DMS79 (cell line): ENCODE measurements around the gene NCOA7.

Experiments
- DNase-seq: peaks from one replicate; lab custom pipeline; 2025; lab: John Stamatoyannopoulos, UW

Gene NCOA7

DNA sequence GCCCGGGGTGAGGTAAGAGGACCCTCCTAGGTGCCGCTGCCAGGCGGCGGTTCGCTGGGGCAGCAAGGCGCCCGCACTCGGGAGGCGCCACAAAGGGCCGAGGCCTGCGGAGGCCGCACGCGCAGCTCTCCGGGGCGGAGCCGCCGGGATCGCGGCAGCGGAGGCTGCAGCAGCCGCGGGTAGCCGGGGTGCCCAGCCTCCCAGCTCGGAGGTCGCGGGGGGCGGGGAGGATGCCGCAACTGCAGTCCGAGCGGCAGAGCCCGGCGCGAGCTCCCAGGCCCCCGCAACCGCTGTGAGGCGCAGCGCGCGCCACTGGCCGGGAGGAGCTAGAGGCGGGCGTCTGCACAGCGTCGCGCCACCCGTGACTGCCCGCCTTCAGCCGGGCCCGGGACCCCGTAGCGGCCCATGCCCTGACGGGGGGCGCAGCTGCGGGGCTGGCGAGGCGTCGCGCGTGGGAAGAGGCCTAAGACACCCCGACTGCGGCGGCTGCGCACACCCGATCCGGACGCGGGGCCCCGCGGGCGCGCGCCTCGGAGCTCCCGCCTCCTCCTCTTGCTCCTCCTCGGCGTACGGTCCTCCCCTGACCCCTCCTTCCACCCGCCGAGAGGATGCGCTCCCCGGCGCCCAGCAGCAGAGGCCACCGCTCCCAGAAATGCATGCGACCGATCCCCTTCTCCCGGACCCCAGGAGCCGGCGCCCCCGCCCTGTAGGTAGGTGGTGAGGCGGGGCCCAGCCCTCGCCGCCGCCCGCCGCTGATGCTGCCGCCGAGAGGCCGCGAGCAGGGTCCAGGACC lies at the start of gene NCOA7:
Gene NCOA7, plus strand, starts transcription at position 603 of the 793 bp plus-strand sequence. CDS start 24,395 bp downstream, outside the sequence.
- DNase-seq, result peak; percentile 57

DNA sequence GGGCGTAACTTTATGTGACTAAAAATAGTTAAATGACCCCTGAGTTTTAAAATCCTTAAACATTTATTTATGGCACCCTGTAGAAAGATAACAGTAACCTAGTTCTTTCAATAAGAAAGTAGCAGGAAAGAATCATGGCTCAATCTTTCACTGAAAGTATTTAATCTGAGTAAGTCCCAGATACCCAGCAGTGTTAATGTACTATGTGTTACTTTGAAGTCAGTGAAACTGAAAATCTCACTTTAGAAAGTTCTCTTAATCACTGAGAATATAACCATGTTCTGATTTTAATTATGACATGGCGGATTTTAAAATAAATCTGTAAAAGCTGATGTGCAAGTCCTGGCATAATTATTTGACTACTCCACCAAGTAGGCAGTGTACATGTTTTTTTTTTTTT lies 49.4 kb upstream of the NCOA7 start:
- no peak for DNase-seq

DNA sequence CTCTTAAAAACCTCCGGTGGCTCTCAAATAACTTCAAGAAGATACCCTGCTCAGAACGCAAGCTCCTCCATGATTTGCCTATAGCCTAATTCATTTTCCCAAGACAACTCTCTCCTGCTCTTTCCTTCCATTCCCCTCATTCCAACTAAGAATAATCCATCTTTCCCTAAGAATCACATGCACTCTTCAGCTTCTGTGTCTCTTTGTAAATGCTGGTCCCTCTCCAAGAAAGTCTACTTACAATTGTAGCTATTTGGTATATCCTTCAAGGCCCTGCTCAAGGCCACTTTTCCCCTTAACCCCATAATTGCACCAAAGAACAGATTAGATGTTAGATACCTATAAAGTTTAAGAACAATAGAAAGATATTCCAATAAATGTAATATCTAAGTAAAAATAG lies 48.7 kb upstream of the NCOA7 start:
- no peak for DNase-seq

DNA sequence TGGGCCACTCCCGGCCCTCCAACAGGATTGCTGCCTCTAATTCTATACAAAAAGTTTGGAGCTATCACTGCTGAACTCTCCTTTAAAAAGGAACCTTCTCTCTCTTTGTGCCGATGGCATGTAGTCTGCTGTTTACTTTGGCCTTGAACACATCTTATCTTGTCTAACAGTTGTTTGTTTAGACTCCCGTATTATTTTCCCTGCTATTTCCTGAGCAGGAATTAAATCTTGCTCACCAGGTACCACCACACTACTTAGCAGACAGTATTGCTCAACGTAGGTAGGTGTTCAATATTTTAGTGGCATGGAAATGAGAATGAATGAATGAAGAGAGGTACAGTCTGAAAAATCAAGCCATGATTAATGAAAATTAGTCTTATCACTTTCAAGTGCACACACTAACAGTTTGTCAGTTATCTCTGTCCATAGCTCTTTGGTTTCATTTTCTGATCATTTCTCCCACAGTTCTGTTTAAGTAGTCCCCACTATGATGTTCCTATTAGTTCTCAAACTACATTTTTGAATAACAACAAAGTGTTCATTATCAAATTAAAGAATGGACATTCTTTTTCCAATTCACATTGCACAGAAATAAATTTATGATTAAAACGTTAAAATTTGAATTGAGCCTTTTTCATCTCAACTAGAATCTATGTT lies 48.2 kb upstream of the NCOA7 start:
- no peak for DNase-seq

- DNase-seq, result no peak
These were observed 47.2 kb upstream of the NCOA7 start for GRCh38 chr6:125743604-125744003.

DNA sequence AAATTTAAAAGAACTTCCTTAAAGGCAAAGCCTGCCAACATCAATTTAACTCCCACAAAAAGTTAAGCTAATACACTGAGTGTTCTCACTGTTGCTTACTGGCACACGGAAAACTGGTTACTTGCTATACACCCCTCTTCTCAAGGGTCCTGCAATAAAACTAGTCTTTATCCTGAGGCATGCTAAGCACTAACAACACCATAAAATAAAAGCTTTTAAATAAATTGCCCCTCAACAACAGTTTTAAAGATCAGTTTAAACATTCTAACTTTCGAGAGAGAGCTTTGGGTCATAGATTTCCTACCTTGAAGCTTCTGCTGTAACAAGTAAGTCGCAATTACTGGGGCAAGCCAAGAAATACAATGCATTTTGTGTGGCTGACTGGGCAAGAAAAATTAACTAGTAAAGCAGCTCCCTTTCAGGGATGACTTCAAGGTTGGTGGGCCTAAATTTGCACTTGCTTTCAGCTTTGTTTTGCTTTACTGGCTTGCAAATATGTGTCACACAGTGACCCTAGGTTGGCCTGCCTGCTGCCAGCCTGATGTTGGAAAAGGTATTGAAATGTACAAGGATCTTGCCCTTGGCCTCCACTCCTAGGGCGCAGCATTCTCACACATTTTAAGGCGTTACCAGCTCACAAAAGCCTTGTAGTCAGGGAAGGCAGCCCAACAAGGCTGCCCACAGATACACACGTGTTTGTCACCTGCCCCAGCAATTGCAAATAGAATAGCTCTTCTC lies 45.3 kb upstream of the NCOA7 start:
- no peak for DNase-seq

- no peak for DNase-seq
These were observed 44.7 kb upstream of the NCOA7 start for GRCh38 chr6:125746019-125746414.

DNA sequence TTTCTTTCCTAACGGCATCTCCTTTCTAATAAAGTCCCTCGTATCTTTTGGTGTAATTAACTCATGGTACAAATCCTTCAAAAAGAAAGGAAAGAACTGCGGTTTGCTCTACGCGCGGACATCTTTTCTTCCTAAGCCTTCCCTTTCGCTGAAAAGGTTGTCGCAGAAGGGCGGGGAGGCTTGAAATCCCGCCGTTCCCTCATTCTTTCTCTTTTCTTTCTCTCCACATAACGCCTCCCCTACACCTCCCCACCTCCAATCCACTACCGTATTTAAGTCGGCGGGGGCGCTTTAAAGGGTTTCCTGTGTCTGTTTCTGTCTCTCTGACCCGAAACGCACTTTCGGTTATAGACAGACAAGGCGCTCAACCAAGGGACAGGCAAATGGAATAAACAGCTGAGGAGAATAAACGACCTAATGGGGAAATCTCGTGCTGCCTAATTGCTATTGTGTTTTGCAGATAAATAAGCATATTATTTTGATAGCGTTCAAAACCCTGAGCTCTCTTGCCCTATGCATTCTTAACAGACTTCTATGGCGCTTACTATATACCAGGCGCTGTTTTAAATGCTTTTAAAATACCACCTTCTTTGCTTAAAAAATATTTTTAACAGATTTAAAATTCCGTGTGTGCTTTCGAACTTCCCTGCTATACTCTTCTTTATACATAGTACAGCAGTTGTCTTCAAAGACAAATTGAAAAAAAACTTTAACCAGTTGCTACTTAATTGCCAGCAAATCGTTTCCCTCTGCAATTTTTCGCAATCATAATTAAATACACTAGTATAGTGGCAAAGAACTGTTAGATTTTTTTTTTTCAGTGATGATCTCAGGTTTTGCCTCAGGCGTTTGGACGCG lies 43.8 kb upstream of the NCOA7 start:
- DNase-seq, result no peak

- peak; percentile 42 for DNase-seq
These were observed 43.0 kb upstream of the NCOA7 start for GRCh38 chr6:125747589-125748405.

DNA sequence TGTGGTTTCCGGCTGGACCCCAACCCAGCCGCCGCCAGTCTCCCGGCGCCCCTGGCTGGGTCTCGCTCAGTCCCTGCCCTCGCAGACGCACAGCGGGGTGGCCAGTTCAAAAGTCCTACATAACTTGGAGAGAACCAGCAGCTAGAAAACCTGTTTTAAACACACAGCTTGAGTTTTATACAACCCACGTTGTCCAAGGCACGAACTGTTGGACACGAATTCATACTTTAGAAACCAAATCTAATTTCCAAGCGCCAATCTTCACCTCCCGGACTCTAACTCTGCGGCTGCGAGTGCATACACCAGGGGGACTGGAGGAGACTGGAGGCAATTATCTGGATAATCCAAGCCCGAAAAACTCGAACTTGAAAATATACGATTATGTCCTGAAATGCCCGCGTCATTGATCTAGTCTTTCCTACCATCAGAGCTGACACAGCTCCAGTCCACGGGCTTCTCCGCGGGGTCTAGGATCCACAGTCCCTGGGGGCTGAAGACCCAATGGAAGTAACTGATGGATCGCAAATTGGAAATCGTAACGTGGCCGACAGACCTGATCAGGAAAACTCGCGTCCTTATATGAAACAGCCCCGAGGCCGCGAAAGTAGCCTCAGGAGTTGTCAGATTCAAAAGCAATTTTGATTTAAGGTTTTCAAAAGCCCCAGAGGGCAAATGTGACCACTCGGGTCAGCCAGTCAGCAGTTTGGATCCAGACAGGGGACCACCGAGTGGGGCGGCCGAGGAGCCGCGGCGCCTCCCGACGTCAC lies 42.2 kb upstream of the NCOA7 start:
- DNase-seq, result no peak

GRCh38 chr6:125749173-125749864 lies 41.4 kb upstream of the NCOA7 start, which contains the start of gene HEY2:
TSS of gene HEY2 (plus strand) at chr6:125749632. CDS start at chr6:125749777, 145 bp downstream.
- DNase-seq, result peak; percentile 39

- DNase-seq, result no peak
These were observed 40.7 kb upstream of the NCOA7 start for GRCh38 chr6:125749865-125750691.

GRCh38 chr6:125750692-125751333 lies 39.9 kb upstream of the NCOA7 start:
- DNase-seq, result no peak

DNA sequence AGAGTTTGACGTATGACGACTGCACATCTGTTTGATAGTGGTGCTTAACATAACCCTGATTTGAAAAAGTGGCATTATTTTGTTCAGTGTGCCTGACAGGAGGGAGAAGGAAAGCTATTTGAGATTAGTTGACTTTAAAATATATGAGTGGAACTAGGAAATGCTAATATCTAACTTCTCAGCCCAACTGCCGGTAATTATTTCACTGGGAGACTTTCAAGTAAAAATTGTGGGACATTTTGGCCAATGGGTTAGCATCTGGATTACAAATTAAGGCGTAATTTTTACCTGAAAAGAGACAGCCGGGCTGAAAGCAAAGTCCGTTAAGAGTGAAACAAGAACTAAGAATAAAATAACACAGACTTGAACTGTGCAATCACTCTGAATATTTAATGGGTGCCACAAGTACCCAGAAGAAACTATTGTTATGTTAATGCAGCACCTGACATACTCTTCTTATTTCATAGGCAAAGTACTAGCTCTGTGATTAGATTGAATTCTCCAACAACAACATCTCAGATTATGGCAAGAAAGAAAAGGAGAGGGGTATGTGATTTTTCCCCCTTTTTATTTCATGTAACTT lies 39.3 kb upstream of the NCOA7 start:
- DNase-seq, result no peak

DNA sequence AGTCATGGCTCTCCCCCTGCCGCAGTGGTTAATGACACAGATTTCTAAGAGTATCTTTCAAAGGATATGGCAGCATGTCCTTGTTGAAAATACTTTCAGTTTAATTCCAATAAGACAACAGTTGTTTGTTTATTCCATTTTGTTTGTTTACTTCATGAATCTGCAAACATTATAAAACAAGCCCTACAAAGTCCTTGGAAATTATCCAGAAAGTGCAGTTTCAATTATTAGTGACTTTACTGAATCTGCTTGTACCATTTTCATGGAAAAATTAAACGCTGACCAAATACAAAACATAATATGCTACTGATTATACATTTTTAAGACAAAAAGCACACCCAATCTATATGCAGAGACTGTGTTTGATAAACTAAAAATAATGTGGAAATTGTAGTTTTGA lies 38.0 kb upstream of the NCOA7 start:
- DNase-seq, result no peak

- DNase-seq, result no peak
These were observed 37.4 kb upstream of the NCOA7 start for GRCh38 chr6:125753218-125753936.

DNA sequence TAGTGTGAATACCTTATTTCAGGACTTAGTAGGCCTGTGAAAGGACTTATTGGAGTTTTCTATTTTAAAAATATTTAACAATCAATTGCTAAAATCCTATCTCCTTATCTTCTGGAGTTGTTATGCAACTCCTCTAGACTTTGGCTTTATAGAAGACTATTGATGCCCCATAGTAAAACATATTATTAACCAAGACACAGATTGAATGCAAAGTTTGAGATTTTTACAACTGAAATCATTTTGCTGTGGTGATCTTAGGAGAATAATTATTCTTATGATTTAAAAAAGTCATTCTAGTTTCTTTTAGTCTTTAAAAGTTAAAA lies 36.9 kb upstream of the NCOA7 start:
- no peak for DNase-seq
